ENCODE results near the gene RBM28. TPM values are rescaled to one million over a fixed set of nuclear protein-coding genes. Genes with fewer than 3 reads are reported as not detected.

The RBM28 gene
- total RNA-seq, 1 experiment from 2014 or later, result 70.0 TPM

- H4K8ac ChIP-seq (replicated peaks; ENCODE audit: insufficient read length, low read depth, low read length), result no peak overlapping the region
- H3K23ac ChIP-seq (ENCODE audit: insufficient read length, low read depth, low read length), result no peak overlapping the region
- Mint-ChIP-seq H3K27ac (no peak overlapping the region), H3K36me3 (ENCODE audit: insufficient read depth in 1 of 3, low read depth in 3 of 3) (peaks cover 0 to 3% (median 1%) of the 10 kb centered on the region in 3 experiments; a peak in 4 of 7 replicates), H3K9me3 (no peaks in the 10 kb centered on the region), H3K27me3 (ENCODE audit: low read depth) (peaks cover 18% of the 10 kb centered on the region), H3K4me1 (peaks cover 23 to 25% of the 10 kb centered on the region in 2 experiments), H3K4me3 (no peak overlapping the region)
- no peak for DNase-seq
- H3K9me3 ChIP-seq (ENCODE audit: control insufficient read depth, low read depth, low read length), result no peaks in the 10 kb centered on the region
- H3K27me3 ChIP-seq (ENCODE audit: insufficient read depth, low read length), result no peaks in the 10 kb centered on the region; the same call in 1 of the 2 replicates
- no peak overlapping the region for H2BK20ac ChIP-seq (ENCODE audit: low read depth, low read length, poor library complexity, severe bottlenecking)
- no peaks in the 10 kb centered on the region for H3K23me2 ChIP-seq (ENCODE audit: insufficient read length, low read depth, low read length, poor library complexity, severe bottlenecking)
- no peak overlapping the region for H3K27ac ChIP-seq (ENCODE audit: insufficient read length, low read depth, low read length)
- H3K9ac ChIP-seq (ENCODE audit: extremely low read depth, insufficient read length, low read length), result no peak overlapping the region
- no peak overlapping the region for H2BK12ac ChIP-seq (ENCODE audit: insufficient read length, low read depth, low read length)
- H3K4me1 ChIP-seq (ENCODE audit: insufficient read depth, low read length), result no peaks in the 10 kb centered on the region
- H3K18ac ChIP-seq (ENCODE audit: insufficient read length, low read depth, low read length), result no peak overlapping the region
- no peak overlapping the region for H3K14ac ChIP-seq (ENCODE audit: insufficient read depth, low read length)
- H2AK5ac ChIP-seq (ENCODE audit: insufficient read length, low read length), result no peak overlapping the region
- no peaks in the 10 kb centered on the region for H3K79me2 ChIP-seq (ENCODE audit: insufficient read depth, low read length)
- H2BK5ac ChIP-seq (ENCODE audit: insufficient read length, low read length), result no peak overlapping the region
- H3T11ph ChIP-seq (ENCODE audit: low read length), result no peak overlapping the region
- no peak overlapping the region for H3K4me2 ChIP-seq (ENCODE audit: insufficient read depth, insufficient read length, low read length)
- no peak overlapping the region for H3K4ac ChIP-seq (ENCODE audit: low read depth, low read length)
- H4K20me1 ChIP-seq (ENCODE audit: control insufficient read depth, insufficient read depth, insufficient read length), result peaks cover 2% of the 10 kb centered on the region
- no peaks in the 10 kb centered on the region for H3K79me1 ChIP-seq (ENCODE audit: insufficient read depth, low read depth, low read length, poor library complexity, severe bottlenecking)
- no peak overlapping the region for H3K56ac ChIP-seq (ENCODE audit: insufficient read length, low read depth, low read length)
- no peak overlapping the region for H4K91ac ChIP-seq (ENCODE audit: insufficient read length, low read depth, low read length)
- H2AFZ ChIP-seq (ENCODE audit: low read length), result no peak overlapping the region
- H2BK15ac ChIP-seq (ENCODE audit: low read depth, low read length), result no peak overlapping the region
- no peak overlapping the region for H2BK120ac ChIP-seq (ENCODE audit: low read depth, low read length, poor library complexity, severe bottlenecking)
- TF ChIP-seq CTCF (conservative IDR thresholded peaks at IDR 0.05), result no peak
- WGBS (ENCODE audit: extremely low coverage, insufficient read length, low lambda C conversion rate), result no CpG with 5 or more reads among the region's 7 CpGs
- H4K5ac ChIP-seq (ENCODE audit: insufficient read length, low read depth, low read length), result no peak overlapping the region
These were observed 48.1 kb upstream of the RBM28 start for GRCh38 chr7:128391805-128392204.
